ENCODE results near the gene BTN2A1. TPM values are rescaled to one million over a fixed set of nuclear protein-coding genes. Genes with fewer than 3 reads are reported as not detected.
"Not testable (repeated sequence)": the region's sequence is repeated elsewhere in the genome, so short reads cannot be mapped to it uniquely, and the experiment has no call there.

BTN2A1 gene
- total RNA-seq, 6 experiments from 2014 or later = 29.2 to 35.4 (median 33.0) TPM

DNA sequence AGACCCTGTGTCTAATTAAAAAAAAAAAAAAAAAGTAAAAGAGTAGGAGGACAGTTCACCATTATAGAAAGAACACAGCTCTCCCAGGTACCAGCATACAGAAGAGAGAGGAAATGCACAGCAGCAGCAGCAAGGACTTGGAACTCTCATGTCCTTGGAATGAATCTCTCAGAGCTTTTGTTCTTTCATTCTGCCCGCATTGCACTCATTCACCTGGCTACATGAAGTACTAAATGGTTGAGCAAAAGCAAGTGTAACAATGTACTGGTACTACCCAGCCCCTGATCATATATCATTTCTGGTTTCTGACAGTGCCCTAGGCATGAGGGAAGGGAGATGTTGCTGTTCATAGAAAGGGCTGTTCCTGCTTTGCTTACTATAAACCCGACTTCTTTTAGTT is 29.5 kb upstream of the BTN2A1 start:
- Mint-ChIP-seq H3K27me3 (ENCODE audit: insufficient read depth) (no peaks in the 10 kb centered on the region; the same call in 1 of the 2 replicates), H3K9me3 (no peaks in the 10 kb centered on the region), H3K27ac (no peak overlapping the region), H3K4me3 (no peak overlapping the region), H3K36me3 (ENCODE audit: low read depth) (peaks cover 79% of the 10 kb centered on the region), H3K4me1 (ENCODE audit: low read depth) (peaks cover 49% of the 10 kb centered on the region)
- TF ChIP-seq, protein P1, sequence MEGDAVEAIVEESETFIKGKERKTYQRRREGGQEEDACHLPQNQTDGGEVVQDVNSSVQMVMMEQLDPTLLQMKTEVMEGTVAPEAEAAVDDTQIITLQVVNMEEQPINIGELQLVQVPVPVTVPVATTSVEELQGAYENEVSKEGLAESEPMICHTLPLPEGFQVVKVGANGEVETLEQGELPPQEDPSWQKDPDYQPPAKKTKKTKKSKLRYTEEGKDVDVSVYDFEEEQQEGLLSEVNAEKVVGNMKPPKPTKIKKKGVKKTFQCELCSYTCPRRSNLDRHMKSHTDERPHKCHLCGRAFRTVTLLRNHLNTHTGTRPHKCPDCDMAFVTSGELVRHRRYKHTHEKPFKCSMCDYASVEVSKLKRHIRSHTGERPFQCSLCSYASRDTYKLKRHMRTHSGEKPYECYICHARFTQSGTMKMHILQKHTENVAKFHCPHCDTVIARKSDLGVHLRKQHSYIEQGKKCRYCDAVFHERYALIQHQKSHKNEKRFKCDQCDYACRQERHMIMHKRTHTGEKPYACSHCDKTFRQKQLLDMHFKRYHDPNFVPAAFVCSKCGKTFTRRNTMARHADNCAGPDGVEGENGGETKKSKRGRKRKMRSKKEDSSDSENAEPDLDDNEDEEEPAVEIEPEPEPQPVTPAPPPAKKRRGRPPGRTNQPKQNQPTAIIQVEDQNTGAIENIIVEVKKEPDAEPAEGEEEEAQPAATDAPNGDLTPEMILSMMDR (IDR thresholded peaks at IDR 0.05) = no peak
- DNase-seq = no peak

DNA sequence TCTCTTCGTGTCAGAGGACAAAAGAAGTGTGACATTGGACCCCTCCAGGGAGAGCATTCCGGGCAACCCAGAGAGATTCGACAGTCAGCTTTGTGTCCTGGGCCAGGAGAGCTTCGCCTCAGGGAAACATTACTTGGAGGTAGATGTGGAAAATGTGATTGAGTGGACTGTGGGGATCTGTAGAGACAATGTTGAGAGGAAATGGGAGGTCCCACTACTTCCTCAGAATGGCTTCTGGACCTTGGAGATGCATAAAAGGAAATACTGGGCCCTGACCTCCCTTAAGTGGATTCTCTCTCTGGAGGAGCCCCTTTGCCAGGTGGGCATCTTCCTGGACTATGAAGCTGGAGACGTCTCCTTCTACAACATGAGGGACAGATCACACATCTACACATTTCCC is 27.0 kb upstream of the BTN2A1 start:
- Mint-ChIP-seq H3K27ac (no peak overlapping the region), H3K27me3 (ENCODE audit: insufficient read depth) (no peaks in the 10 kb centered on the region; the same call in 1 of the 2 replicates), H3K4me3 (no peak overlapping the region), H3K36me3 (ENCODE audit: low read depth) (peaks cover 80% of the 10 kb centered on the region), H3K9me3 (peaks cover 5% of the 10 kb centered on the region; the same call in 1 of the 2 replicates), H3K4me1 (ENCODE audit: low read depth) (peaks cover 41% of the 10 kb centered on the region)
- no peak for DNase-seq
- TF ChIP-seq, protein P1 (IDR thresholded peaks at IDR 0.05) = no peak

DNA sequence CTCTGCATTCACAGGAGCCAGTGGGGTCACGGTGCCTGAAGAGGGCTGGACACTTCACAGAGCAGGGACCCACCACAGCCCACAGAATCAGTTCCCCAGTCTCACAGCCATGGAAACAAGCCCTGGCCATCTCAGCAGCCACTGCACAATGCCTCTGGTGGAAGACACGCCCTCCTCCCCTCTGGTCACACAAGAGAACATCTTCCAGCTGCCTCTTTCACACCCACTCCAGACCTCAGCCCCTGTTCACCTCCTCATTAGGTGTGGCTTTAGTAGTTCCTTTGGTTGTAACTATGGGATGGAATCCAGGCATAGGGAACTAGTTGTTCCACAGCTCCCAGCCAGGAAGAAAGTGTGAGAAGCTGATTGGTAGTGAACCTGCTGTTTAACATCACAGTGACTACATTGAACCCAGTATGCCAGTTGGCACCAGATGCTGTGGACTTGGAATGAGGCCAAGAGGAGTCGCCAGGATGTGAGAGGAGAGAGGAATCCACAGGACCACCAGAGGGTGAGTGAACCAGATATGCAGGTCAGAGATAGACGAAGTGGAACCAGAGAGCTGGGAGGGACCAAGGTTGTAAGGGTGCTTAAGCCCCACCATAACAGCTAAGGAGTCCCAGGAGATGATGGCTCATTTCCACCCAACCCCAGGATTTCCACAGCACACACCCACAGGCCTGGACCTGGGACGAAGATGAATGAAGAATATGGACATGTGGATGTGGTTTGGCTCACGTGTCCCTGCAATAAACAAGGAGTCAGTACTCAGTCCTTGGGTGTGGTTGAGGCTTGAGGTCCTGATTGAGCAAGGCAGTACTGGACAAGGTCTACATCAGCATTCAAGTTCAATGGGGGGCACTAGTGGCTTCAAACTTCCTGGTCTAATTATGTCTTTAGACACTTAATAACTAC is 26.2 kb upstream of the BTN2A1 start:
- TF ChIP-seq, protein P1 (IDR thresholded peaks at IDR 0.05) = no peak
- Mint-ChIP-seq H3K27ac (no peak overlapping the region), H3K36me3 (ENCODE audit: low read depth) (peaks cover 72% of the 10 kb centered on the region), H3K4me1 (ENCODE audit: low read depth) (peaks cover 47% of the 10 kb centered on the region), H3K27me3 (ENCODE audit: insufficient read depth) (no peaks in the 10 kb centered on the region; the same call in 1 of the 2 replicates), H3K4me3 (no peak overlapping the region), H3K9me3 (peaks cover 5% of the 10 kb centered on the region; the same call in 1 of the 2 replicates)
- no peak for DNase-seq

DNA sequence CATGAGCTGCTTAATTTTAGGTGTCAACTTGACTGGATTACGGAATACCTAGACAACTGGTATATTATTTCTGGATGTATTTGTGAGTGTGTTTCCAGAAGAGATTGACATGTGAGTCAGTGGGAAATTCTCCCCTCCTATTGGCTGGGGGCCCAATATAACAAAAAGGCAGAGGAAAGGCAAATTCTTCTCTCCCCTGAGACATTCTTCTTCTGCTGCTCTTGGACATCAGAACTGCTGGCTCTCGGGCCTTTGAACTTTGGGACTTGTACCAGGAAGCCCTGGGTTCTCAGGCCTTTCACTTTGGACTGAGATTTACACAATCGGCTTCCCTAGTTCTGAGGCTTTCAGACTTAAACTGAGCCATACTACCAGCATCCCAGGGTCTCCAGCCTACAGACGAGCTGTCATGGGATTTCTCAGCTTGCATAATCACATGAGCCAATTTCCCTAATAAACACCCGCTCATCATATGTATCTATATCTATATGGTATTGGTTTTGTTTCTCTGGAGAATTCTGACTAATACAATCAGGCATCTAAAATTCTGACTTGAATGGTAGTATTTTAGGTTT is 25.0 kb upstream of the BTN2A1 start:
- Mint-ChIP-seq H3K36me3 (ENCODE audit: low read depth) (peaks cover 60% of the 10 kb centered on the region), H3K27ac (no peak overlapping the region; the same call in 1 of the 2 replicates), H3K9me3 (peaks cover 5% of the 10 kb centered on the region; the same call in 1 of the 2 replicates), H3K27me3 (ENCODE audit: insufficient read depth) (no peaks in the 10 kb centered on the region; the same call in 1 of the 2 replicates), H3K4me3 (no peak overlapping the region), H3K4me1 (ENCODE audit: low read depth) (peaks cover 39% of the 10 kb centered on the region)
- DNase-seq = no peak
- TF ChIP-seq, protein P1 (IDR thresholded peaks at IDR 0.05) = no peak

DNA sequence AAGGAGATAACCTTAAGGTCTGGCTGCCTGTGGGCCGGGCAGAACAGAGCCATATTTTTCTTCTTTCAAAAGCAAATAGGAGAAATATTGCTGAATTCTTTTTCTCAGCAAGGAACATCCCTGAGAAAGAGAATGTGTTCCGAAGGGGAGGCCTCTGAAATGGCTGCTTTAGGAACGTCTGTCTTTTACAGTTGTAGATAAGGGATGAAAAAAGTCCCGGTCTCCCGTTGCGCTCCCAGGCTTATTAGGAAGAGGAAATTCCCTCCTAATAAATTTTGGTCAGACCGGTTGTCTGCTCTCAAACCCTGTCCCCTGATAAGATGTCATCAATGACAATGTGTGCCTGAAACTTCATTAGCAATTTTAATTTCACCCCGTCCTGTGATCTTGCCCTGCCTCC is 24.1 kb upstream of the BTN2A1 start:
- DNase-seq; H3K4me3 Mint-ChIP-seq; H3K27me3 Mint-ChIP-seq (ENCODE audit: insufficient read depth); H3K9me3 Mint-ChIP-seq; H3K27ac Mint-ChIP-seq: not testable (repeated sequence)
- peaks cover 51% of the 10 kb centered on the region for H3K36me3 Mint-ChIP-seq (ENCODE audit: low read depth)
- H3K4me1 Mint-ChIP-seq (ENCODE audit: low read depth) = peaks cover 39% of the 10 kb centered on the region

DNA sequence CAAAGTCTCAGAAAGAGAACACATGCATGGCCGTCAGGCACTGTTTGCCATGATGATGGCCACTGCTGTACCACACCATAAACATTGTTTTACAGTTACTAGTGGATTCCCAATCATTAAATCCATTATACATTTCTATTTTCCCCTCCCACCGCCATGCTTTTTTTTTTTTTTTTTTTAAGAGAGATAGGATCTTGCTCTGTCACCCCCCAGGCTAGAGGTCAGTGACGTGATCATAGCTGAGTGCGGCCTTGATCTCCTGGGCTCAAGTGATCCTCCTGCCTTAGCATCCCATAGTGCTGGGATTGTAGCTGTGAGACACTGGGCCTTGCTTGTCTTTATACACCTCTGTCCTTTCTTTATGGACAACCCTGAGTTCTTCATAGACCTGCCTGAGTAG is 21.7 kb upstream of the BTN2A1 start:
- Mint-ChIP-seq H3K4me3 (no peak overlapping the region), H3K27me3 (ENCODE audit: insufficient read depth) (peaks cover 4% of the 10 kb centered on the region), H3K4me1 (ENCODE audit: low read depth) (peaks cover 60% of the 10 kb centered on the region), H3K27ac (no peak overlapping the region), H3K36me3 (ENCODE audit: low read depth) (peaks cover 37% of the 10 kb centered on the region), H3K9me3 (peaks cover 5% of the 10 kb centered on the region; the same call in 1 of the 2 replicates)
- DNase-seq = no peak
- TF ChIP-seq, protein P1 (IDR thresholded peaks at IDR 0.05) = no peak

Data from HFFc6 (cell line).